Fibroblast of skin of scalp (primary cell): ENCODE data around the gene SLC36A2.
"Not testable (repeated sequence)": the region's sequence is repeated elsewhere in the genome, so short reads cannot be mapped to it uniquely, and the experiment has no call there.

Source experiments
- DNase-seq: peaks from one replicate; pipeline ENCODE4 v3.0.0-alpha.2; 2013

The SLC36A2 gene

DNA sequence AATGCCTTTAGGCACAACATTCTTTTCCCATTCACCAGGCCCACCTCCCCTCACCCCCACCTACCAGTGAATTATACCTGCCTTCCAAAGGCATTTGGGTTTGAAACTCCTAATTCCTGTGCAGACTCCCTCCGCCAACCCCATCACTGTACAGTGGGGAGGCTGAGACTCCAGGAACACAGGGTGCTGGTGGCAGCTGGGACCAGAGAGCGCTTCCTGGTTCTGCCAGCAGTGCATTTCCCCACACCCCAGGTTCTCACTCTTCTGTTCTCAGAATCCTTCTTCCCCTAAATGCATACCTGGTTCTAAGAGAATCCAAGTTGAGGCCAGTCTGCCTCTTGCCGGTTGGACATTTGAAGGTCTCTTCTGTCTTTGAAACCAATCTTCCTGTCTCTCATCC, 21.1 kb downstream of the SLC36A2 start:
- no peak for DNase-seq

GRCh38 chr5:151320481-151320880, 26.9 kb downstream of the SLC36A2 start:
- DNase-seq: no peak

DNA sequence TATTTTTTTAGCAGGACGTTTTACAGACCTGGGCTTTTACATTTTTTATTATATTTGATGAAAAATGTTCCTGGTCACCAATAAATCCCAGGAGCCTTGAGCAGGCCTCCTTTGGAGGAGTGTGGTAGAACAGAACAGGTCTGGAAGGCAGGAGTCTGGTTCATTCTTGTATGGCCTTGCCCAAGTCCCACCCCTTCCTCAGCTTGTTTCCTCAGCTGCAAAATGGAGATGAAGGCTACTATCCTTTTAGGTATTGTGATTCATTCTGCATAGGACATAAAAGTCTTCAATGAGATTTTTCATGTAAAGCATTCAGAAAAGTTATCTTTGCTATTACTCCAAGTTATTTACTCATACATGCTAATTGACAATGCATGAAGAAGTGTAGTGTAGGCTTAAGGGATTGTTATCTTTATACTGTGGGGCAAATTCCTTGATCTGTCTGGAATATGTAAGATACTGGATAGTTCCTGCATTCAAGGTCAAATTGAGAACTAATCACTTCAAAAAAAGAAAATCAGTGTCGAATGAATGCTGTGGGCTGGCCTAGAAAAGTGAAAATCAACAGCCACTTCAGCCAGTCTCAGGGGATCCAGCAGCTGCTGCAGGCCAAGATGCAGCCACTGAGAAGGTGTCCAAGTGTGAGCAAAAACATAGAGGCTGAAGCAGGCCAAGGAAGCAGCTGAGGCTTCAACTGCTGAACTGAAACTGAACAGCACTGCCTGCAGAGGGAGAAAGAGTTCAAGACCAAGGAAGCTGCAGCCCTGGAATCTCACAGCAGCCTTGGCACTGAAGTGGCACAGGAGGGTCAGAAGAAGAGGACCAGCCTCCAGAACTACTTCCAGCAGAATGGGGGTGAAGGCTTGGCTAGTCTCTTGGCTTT, 28.3 kb downstream of the SLC36A2 start:
- peak; percentile 2 for DNase-seq

DNA sequence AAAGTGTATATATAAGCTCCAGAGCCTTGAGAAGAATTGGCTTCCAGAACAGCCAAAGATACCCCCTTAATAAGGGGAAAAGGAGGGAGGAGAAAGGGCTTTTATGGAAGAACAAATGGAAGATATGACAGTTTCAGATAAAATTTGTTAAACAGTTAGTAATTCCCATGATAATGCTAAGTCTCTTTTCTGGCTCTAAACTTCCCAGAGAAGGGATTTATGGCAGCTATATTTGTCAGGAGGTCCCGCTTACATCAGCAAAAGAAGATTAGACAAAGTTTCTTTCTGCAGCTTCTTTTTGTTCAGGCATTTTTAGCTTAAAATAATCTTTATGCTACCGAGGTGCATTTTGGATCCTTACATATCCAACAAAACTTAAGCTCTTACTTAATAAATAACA, 29.5 kb downstream of the SLC36A2 start:
- no peak for DNase-seq

DNA sequence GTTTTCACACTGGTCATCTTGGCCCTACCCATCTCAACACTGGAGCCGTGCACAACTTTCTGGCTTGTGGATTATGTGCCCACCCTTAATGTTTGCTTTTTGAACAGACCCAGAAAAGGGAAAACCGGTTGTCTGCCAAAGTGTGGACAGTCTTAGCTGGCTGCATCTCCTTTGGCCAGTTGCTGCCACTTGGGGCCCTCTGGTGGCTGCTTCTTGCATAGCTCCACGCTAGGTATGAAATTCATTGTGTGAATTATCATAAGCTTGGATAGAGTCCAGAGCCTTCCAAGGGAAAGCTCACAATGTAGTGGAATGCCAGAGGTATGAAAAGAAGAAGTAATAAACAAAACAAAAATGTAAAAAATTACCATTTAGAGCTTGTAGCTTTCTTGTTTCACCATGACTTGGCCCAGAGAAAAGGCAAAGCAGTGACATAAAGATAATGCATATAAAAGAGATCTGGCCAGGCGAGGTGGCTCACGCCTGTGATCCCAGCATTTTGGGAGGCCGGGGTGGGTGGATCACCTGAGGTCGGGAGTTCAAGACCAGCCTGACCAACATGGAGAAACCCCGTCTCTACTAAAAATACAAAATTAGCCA, 31.3 kb downstream of the SLC36A2 start:
- peak; percentile 60 for DNase-seq

DNA sequence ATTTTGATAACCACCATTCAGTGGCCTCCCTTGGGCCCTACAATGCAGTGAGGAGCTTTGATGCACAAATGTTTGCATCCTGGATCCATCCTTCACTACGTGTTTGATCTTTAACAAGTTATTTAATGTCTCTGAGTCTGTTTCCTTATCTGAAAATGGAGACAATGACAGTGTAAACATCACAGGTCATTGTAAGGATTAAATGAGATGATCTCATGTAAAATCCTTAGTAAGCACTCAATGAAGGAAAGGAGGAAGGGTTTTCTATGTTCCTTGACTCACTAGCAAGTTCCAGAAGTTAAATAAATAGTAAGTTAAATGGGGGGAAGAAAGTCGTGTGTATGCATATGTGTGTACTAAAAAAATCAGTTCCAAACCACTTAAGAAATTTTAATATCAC, 34.0 kb downstream of the SLC36A2 start:
- no peak for DNase-seq

GRCh38 chr5:151312756-151313324, 34.5 kb downstream of the SLC36A2 start:
- DNase-seq: no peak

- no peak for DNase-seq
These were observed 36.4 kb downstream of the SLC36A2 start for GRCh38 chr5:151310932-151311331.

DNA sequence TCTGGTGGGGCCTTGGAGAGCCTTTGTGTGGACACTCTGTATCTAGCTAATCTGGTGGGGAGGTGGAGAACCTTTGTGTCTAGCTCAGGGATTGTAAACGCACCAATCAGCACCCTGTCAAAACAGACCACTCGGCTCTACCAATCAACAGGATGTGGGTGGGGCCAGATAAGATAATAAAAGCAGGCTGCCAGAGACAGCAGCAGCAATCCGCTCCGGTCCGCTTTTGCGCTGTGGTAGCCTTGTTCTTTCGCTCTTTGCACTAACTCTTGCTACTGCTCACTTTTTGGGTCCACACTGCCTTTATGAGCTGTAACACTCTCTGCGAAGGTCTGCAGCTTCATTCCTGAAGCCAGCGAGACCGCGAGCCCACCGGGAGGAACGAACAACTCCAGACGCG, 37.5 kb downstream of the SLC36A2 start:
- DNase-seq: not testable (repeated sequence)

DNA sequence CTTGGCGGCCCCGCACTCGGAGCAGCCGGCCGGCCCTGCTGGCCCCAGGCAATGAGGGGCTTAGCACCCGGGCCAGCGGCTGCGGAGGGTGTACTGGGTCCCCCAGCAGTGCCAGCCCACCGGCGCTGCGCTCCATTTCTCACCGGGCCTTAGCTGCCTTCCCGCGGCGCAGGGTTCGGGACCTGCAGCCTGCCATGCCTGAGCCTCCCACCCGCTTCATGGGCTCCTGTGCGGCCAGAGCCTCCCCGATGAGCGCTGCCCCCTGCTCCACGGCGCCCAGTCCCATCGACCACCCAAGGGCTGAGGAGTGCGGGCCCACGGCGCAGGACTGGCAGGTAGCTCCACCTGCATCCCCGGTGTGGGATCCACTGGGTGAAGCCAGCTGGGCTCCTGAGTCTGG, 38.1 kb downstream of the SLC36A2 start:
- DNase-seq: not testable (repeated sequence)

- no peak for DNase-seq
These were observed 43.7 kb downstream of the SLC36A2 start, which contains the start of gene SLC36A3 for GRCh38 chr5:151303666-151304065. SLC36A3 (minus strand) TSS chr5:151303766; CDS start chr5:151303354, 412 bp downstream.

- DNase-seq: peak; percentile 44
These were observed 49.1 kb downstream of the SLC36A2 start for GRCh38 chr5:151298063-151298855.

GRCh38 chr5:151296974-151297373, 50.4 kb downstream of the SLC36A2 start:
- DNase-seq: no peak

- DNase-seq: no peak
These were observed 50.9 kb downstream of the SLC36A2 start for GRCh38 chr5:151296478-151296830.

- DNase-seq: no peak
These were observed 51.4 kb downstream of the SLC36A2 start for GRCh38 chr5:151295791-151296477.

DNA sequence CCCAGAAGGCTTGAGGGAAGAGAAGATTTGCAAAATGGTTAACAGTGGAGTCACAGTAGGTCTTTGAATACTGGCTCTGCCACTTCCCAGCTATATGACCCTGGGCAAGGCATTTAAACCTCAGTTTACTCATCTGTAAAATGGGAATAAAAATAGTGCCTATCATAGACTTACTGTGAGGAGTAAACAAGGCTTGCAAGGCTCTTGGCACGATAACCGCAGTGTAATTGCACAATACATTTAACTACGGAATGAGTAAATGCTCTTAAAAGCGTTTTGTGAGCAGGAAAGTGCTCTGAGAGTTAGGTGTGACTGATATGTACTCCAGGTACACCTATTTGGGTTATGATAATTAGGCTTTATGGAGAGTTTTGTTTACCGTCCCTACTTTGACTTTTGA, 52.2 kb downstream of the SLC36A2 start:
- DNase-seq: no peak

- DNase-seq: no peak
These were observed 53.7 kb downstream of the SLC36A2 start for GRCh38 chr5:151293624-151294023.

- DNase-seq: no peak
These were observed 59.2 kb downstream of the SLC36A2 start for GRCh38 chr5:151288180-151288579.

GRCh38 chr5:151286246-151286645, 61.1 kb downstream of the SLC36A2 start:
- DNase-seq: no peak

GRCh38 chr5:151285683-151286082, 61.7 kb downstream of the SLC36A2 start:
- no peak for DNase-seq

DNA sequence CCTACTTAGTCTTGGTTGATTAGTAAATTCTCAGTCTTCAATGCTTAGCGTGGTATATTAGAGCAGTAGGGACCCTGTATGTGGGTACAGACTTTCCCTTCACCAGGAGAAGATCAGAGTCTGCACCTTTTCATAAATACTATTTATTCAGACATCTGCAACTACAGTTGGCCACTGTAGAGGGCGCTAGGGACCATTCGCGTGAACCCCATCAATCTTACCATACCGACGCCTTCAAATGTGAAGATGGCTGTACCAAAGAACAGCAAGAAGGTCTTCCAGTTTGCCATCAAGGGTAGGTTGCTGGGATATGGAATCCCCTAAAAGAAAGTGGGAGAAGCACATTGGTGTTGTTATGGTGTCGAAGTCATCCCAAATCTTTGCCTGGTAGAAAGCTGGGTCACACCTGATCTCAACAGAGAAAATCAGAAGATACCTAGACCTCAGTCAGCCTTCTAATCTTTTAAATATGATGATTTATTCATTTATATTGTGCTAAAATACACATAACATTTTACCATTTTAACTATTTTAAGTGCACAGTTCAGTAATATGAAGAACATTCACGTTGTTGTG, 62.9 kb downstream of the SLC36A2 start:
- DNase-seq: no peak
